ENCODE data around the gene WDFY3. TPM values are rescaled to one million over a fixed set of nuclear protein-coding genes. Genes with fewer than 3 reads are reported as not detected.

Gene WDFY3
- total and polyA plus RNA-seq, 2 of the 13 experiments (the other 11 are each of a cell fraction or from before 2014, with no cell fraction given) = 16.7 to 24.5 TPM

DNA sequence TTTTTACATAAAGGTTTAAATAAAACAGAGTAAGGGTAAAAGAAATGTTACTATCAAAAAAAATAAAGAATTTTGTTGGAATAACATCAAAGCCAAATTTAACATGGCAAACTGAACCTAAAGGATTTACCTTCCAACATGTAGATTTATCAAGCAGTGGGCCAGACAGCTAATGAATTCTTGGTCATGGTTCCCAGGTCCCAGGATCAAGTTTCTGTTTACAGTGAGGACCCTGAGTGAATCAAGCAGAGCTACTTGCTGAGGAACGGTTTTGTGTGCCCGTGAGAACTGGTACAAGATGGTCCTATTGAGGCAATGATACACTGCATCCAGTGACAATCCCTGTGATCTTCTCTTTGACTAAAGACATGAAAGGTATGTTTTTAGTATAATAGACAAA lies 226.4 kb downstream of the WDFY3 start:
- H3K27ac ChIP-seq (ENCODE audit: extremely low read length, insufficient read depth, low read length) = no peak overlapping the region
- WGBS (ENCODE audit: low lambda C conversion rate) = 100% methylated on average over 2 of the region's 2 CpGs
- H3K4me2 ChIP-seq (ENCODE audit: low read depth, low read length) = no peak overlapping the region
- ChIA-PET POLR2A (no interaction called here), CTCF (ENCODE audit: low intra/inter-chr PET ratio, low total read pairs) (no interaction called here)
- no peaks in the 10 kb centered on the region for H3K79me2 ChIP-seq (ENCODE audit: insufficient read depth, low read length)
- FAIRE-seq = no peak
- ATAC-seq = no peak
- H4K20me1 ChIP-seq (ENCODE audit: insufficient read depth, low read length) = no peaks in the 10 kb centered on the region
- intact Hi-C loops (cut with micrococcal nuclease; ENCODE audit: unreplicated experiment) (no loop called here), in situ Hi-C loops (cut with HindIII; ENCODE audit: extremely low pct_ligation_motif_present, low pct_unique_long_range_greater_than_20kb) (no loop called here)
- H3K4me3 ChIP-seq (replicated peaks in 1 of 3; ENCODE audit: insufficient read depth in 1 of 3, low read depth in 2 of 3, low read length in 3 of 3) = no peak overlapping the region
- no peaks in the 10 kb centered on the region; a peak in 1 of 5 replicates for H3K27me3 ChIP-seq (ENCODE audit: control insufficient read depth in 1 of 2, insufficient read depth in 2 of 2, low read length in 2 of 2)
- H3K9ac ChIP-seq (ENCODE audit: insufficient read depth, low read depth, low read length) = no peak overlapping the region
- no peak for DNase-seq (ENCODE audit: low spot score)
- H3K36me3 ChIP-seq (replicated peaks in 1 of 2; ENCODE audit: control insufficient read depth in 1 of 2, insufficient read depth in 2 of 2, low read length in 2 of 2) = peaks cover 11 to 54% of the 10 kb centered on the region in 2 experiments
- BruUV-seq (replicated peaks) = no TSS peak
- H3K4me1 ChIP-seq (ENCODE audit: insufficient read depth, low read length) = no peaks in the 10 kb centered on the region
- H3K9me3 ChIP-seq (ENCODE audit: low read length) = no peaks in the 10 kb centered on the region
- H2AFZ ChIP-seq (ENCODE audit: low read length) = no peak overlapping the region
- TF ChIP-seq SRSF1 (optimal IDR thresholded peaks at IDR 0.05; ENCODE audit: low read depth, low read length) (no peak), ZNF367 (CRISPR knock-in tag; IDR thresholded peaks at IDR 0.05; ENCODE audit: borderline replicate concordance) (no peak), EZH2 (conservative IDR thresholded peaks at IDR 0.05; ENCODE audit: low read depth, low read length) (no peak), ZNF17 (CRISPR knock-in tag; IDR thresholded peaks at IDR 0.05) (no peak), FOXP1 (IDR thresholded peaks at IDR 0.05) (no peak), FOXP1 (CRISPR knock-in tag; IDR thresholded peaks at IDR 0.05) (no peak), ZNF619 (CRISPR knock-in tag; IDR thresholded peaks at IDR 0.05) (no peak), NAIF1 (CRISPR knock-in tag; IDR thresholded peaks at IDR 0.05; ENCODE audit: borderline replicate concordance) (no peak), ZNF557 (CRISPR knock-in tag; IDR thresholded peaks at IDR 0.05) (no peak), TCF7L2 (IDR thresholded peaks at IDR 0.05; ENCODE audit: low read depth, low read length) (no peak), SPEN (CRISPR knock-in tag; IDR thresholded peaks at IDR 0.05; ENCODE audit: low read depth) (no peak), MATR3 (CRISPR knock-in tag; IDR thresholded peaks at IDR 0.05) (no peak), EEA1 (CRISPR knock-in tag; IDR thresholded peaks at IDR 0.05; ENCODE audit: borderline replicate concordance) (no peak)
- TF ChIP-seq, protein P1, sequence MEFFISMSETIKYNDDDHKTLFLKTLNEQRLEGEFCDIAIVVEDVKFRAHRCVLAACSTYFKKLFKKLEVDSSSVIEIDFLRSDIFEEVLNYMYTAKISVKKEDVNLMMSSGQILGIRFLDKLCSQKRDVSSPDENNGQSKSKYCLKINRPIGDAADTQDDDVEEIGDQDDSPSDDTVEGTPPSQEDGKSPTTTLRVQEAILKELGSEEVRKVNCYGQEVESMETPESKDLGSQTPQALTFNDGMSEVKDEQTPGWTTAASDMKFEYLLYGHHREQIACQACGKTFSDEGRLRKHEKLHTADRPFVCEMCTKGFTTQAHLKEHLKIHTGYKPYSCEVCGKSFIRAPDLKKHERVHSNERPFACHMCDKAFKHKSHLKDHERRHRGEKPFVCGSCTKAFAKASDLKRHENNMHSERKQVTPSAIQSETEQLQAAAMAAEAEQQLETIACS (CRISPR knock-in tag; IDR thresholded peaks at IDR 0.05) = no peak
- TF ChIP-seq, protein P2, sequence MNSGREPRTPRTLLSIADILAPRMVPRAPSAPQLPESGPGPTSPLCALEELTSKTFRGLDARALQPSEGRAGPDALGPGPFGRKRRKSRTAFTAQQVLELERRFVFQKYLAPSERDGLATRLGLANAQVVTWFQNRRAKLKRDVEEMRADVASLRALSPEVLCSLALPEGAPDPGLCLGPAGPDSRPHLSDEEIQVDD (CRISPR knock-in tag; IDR thresholded peaks at IDR 0.05; ENCODE audit: borderline replicate concordance) = no peak
- TF ChIP-seq, protein P3, sequence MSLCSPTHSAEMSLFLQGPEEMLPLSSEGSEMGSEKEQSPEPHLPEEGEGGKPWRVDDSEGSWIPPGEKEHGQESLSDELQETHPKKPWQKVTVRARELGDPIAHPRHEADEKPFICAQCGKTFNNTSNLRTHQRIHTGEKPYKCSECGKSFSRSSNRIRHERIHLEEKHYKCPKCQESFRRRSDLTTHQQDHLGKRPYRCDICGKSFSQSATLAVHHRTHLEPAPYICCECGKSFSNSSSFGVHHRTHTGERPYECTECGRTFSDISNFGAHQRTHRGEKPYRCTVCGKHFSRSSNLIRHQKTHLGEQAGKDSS (CRISPR knock-in tag; IDR thresholded peaks at IDR 0.05; ENCODE audit: borderline replicate concordance, low read depth) = no peak
- TF ChIP-seq, protein P4, sequence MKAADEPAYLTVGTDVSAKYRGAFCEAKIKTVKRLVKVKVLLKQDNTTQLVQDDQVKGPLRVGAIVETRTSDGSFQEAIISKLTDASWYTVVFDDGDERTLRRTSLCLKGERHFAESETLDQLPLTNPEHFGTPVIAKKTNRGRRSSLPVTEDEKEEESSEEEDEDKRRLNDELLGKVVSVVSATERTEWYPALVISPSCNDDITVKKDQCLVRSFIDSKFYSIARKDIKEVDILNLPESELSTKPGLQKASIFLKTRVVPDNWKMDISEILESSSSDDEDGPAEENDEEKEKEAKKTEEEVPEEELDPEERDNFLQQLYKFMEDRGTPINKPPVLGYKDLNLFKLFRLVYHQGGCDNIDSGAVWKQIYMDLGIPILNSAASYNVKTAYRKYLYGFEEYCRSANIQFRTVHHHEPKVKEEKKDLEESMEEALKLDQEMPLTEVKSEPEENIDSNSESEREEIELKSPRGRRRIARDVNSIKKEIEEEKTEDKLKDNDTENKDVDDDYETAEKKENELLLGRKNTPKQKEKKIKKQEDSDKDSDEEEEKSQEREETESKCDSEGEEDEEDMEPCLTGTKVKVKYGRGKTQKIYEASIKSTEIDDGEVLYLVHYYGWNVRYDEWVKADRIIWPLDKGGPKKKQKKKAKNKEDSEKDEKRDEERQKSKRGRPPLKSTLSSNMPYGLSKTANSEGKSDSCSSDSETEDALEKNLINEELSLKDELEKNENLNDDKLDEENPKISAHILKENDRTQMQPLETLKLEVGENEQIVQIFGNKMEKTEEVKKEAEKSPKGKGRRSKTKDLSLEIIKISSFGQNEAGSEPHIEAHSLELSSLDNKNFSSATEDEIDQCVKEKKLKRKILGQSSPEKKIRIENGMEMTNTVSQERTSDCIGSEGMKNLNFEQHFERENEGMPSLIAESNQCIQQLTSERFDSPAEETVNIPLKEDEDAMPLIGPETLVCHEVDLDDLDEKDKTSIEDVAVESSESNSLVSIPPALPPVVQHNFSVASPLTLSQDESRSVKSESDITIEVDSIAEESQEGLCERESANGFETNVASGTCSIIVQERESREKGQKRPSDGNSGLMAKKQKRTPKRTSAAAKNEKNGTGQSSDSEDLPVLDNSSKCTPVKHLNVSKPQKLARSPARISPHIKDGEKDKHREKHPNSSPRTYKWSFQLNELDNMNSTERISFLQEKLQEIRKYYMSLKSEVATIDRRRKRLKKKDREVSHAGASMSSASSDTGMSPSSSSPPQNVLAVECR (CRISPR knock-in tag; IDR thresholded peaks at IDR 0.05; ENCODE audit: borderline replicate concordance) = no peak
